Thyroid gland (tissue), 4 donors: Measurements from ENCODE around the gene PDE3A. TPM values are rescaled to one million over a fixed set of nuclear protein-coding genes. Genes with fewer than 3 reads are reported as not detected.

Experiments
- DNase-seq, 2 donors: peaks; one replicate each; pipeline ENCODE4 v3.0.0-alpha.2; 2019
- H3K27ac ChIP-seq, 3 donors: fragments of 200-600 bp; sonication (generic); 1 replicate in 2 of 3; 2 replicates in 1 of 3; pipeline ENCODE4 v1.5.1; 2016 to 2019; ENCODE audit warnings: mild to moderate bottlenecking in 1 of 3, moderate library complexity in 1 of 3
- H3K27me3 ChIP-seq: fragments of 200-600 bp; sonication (generic); one replicate; pipeline ENCODE4 v1.5.1; 2019
- H3K36me3 ChIP-seq, 2 donors: fragments of 200-600 bp; sonication (generic); one replicate each; pipeline ENCODE4 v1.5.1; 2016 to 2019
- H3K4me1 ChIP-seq, 2 donors: fragments of 200-600 bp; sonication (generic); one replicate each; pipeline ENCODE4 v1.5.1; 2017 to 2019
- H3K4me3 ChIP-seq, 3 donors: fragments of 200-600 bp; sonication (generic); replicated peaks in 1 of 3; 1 replicate in 2 of 3; 2 replicates in 1 of 3; pipeline ENCODE4 v1.5.1; 2016; ENCODE audit warnings: mild to moderate bottlenecking in 1 of 3
- H3K9me3 ChIP-seq: fragments of 200-600 bp; sonication (generic); one replicate; pipeline ENCODE4 v1.5.1; 2017
- POLR2A ChIP-seq, 2 donors: fragments of 450-650 bp; IDR thresholded peaks; one replicate each; pipeline ENCODE4 v1.6.1; 2017; ENCODE audit warnings: antibody characterized with exemption in 2 of 2, mild to moderate bottlenecking in 2 of 2, moderate library complexity in 1 of 2
- WGBS, 2 donors: methylation state at CpG; one replicate each; pipeline ENCODE4 v1.1.5; 2017; 5-methylcytosine and 5-hydroxymethylcytosine counted together
- intact Hi-C: fragments of 100-400 bp; cut with DNase I; formaldehyde crosslinking; loops from one replicate; pipeline ENCODE4 v1.15.1; 2023
- total RNA-seq, 4 donors: library from RNA; depleted of rRNA; stranded (reverse); fragments of >200 nt; gene quantifications; one replicate each; pipeline ENCODE4 v1.2.3, GENCODE V29; 2016
- TF ChIP-seq, protein P1 (sequence below), 6 experiments: fragments of 200-600 bp in 3 of 6; fragments of 450-650 bp in 3 of 6; sonication (generic) in 3 of 6; IDR thresholded peaks; one replicate each; pipeline ENCODE4 v1.5.1; 2016 to 2019; ENCODE audit warnings: antibody characterized with exemption in 6 of 6, mild to moderate bottlenecking in 2 of 6, inconsistent platforms in 1 of 6, moderate library complexity in 1 of 6

The PDE3A gene
- total RNA-seq, 4 donors from 2014 or later: 2.8 to 9.9 (median 6.7) TPM

DNA sequence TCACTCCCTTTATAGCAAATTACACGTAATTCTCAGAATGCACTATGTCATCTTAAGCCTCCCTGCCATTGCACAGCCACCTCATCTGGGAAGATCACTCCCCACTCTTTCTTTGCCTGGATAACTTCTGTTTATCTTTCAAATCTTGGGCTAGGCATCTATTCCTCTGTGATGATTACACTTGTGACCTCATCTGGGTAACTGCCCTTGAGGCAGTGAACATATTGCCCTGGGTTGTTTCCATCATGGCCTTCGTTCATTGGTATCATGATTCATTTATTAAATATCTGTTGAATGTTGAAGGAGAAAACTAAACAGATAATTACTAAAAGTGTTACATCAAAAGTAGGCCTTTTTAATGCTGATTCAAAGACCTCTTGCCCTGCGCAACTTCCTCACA is 26.2 kb upstream of the PDE3A start:
- 87 to 88% methylated on average over 3 of the region's 3 CpGs for WGBS, 2 donors

DNA sequence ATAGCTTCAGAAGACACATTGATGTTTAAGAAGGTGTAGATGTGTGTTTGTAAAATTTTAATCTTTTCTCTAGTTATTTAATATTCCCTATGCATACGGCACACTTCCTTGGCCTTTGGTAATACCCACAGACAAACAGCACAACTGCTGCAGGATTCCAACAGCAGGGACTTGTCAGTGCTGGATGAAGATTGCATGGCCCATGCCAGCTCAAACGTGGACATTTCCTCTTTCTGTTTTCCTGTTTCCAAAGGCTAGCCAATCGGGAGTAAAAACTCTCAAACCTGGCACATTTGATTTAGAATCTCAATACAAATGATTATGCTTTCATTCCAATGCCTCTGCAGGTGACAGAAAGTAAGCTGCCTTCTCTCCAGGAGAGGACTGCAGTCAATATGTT is 22.5 kb upstream of the PDE3A start:
- no peak for TF ChIP-seq POLR2A (IDR thresholded peaks at IDR 0.05)
- TF ChIP-seq, protein P1, sequence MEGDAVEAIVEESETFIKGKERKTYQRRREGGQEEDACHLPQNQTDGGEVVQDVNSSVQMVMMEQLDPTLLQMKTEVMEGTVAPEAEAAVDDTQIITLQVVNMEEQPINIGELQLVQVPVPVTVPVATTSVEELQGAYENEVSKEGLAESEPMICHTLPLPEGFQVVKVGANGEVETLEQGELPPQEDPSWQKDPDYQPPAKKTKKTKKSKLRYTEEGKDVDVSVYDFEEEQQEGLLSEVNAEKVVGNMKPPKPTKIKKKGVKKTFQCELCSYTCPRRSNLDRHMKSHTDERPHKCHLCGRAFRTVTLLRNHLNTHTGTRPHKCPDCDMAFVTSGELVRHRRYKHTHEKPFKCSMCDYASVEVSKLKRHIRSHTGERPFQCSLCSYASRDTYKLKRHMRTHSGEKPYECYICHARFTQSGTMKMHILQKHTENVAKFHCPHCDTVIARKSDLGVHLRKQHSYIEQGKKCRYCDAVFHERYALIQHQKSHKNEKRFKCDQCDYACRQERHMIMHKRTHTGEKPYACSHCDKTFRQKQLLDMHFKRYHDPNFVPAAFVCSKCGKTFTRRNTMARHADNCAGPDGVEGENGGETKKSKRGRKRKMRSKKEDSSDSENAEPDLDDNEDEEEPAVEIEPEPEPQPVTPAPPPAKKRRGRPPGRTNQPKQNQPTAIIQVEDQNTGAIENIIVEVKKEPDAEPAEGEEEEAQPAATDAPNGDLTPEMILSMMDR (IDR thresholded peaks at IDR 0.05): no peak
- 45 to 50% methylated on average over 3 of the region's 3 CpGs for WGBS, 2 donors
- no peaks in the 10 kb centered on the region for H3K27me3 ChIP-seq
- no peaks in the 10 kb centered on the region for H3K4me1 ChIP-seq
- H3K36me3 ChIP-seq: no peaks in the 10 kb centered on the region
- H3K9me3 ChIP-seq: no peaks in the 10 kb centered on the region
- DNase-seq: no peak
- H3K4me3 ChIP-seq: no peak overlapping the region
- intact Hi-C loops: no loop called here
- H3K27ac ChIP-seq: no peak overlapping the region

More for the DNA sequence above, 26.2 kb upstream of the PDE3A start:
- no peak for DNase-seq
- no peaks in the 10 kb centered on the region for H3K27me3 ChIP-seq
- H3K4me1 ChIP-seq: no peaks in the 10 kb centered on the region
- H3K4me3 ChIP-seq: no peak overlapping the region
- H3K27ac ChIP-seq: no peak overlapping the region
- H3K9me3 ChIP-seq: no peaks in the 10 kb centered on the region
- intact Hi-C loops: no loop called here
- H3K36me3 ChIP-seq: no peaks in the 10 kb centered on the region
- TF ChIP-seq POLR2A (IDR thresholded peaks at IDR 0.05): no peak
- TF ChIP-seq, protein P1 (IDR thresholded peaks at IDR 0.05): no peak

- H3K9me3 ChIP-seq: no peaks in the 10 kb centered on the region
- no peaks in the 10 kb centered on the region for H3K27me3 ChIP-seq
- intact Hi-C loops: no loop called here
- H3K27ac ChIP-seq: no peak overlapping the region
- no peaks in the 10 kb centered on the region for H3K4me1 ChIP-seq
- TF ChIP-seq, protein P1 (IDR thresholded peaks at IDR 0.05): no peak
- no peak for TF ChIP-seq POLR2A (IDR thresholded peaks at IDR 0.05)
- H3K36me3 ChIP-seq: no peaks in the 10 kb centered on the region
- DNase-seq: no peak
- H3K4me3 ChIP-seq: no peak overlapping the region
Observed at GRCh38 chr12:20350026-20350425, 18.3 kb upstream of the PDE3A start.

GRCh38 chr12:20350495-20350894 is 17.8 kb upstream of the PDE3A start:
- Histone ChIP-seq H3K4me3 (no peak overlapping the region), H3K9me3 (no peaks in the 10 kb centered on the region), H3K27ac (no peak overlapping the region), H3K36me3 (no peaks in the 10 kb centered on the region), H3K4me1 (no peaks in the 10 kb centered on the region), H3K27me3 (no peaks in the 10 kb centered on the region)
- DNase-seq: no peak
- TF ChIP-seq, protein P1 (IDR thresholded peaks at IDR 0.05): no peak
- no peak for TF ChIP-seq POLR2A (IDR thresholded peaks at IDR 0.05)
- intact Hi-C loops: no loop called here
- 60 to 76% methylated on average over 5 of the region's 5 CpGs for WGBS, 2 donors

- WGBS, 2 donors: 88 to 95% methylated on average over 4 of the region's 4 CpGs
- intact Hi-C loops: no loop called here
- H3K27ac ChIP-seq: no peak overlapping the region
Observed at GRCh38 chr12:20351406-20351805, 16.9 kb upstream of the PDE3A start.

More at GRCh38 chr12:20351406-20351805, 16.9 kb upstream of the PDE3A start:
- no peak for TF ChIP-seq POLR2A (IDR thresholded peaks at IDR 0.05)
- TF ChIP-seq, protein P1 (IDR thresholded peaks at IDR 0.05): no peak
- Histone ChIP-seq H3K27me3 (no peaks in the 10 kb centered on the region), H3K4me1 (no peaks in the 10 kb centered on the region), H3K4me3 (no peak overlapping the region), H3K36me3 (no peaks in the 10 kb centered on the region), H3K9me3 (no peaks in the 10 kb centered on the region)
- no peak for DNase-seq
